Measurements from ENCODE around the gene MYCBPAP.
A peak's percentile ranks its signal among the peaks of the same experiment; 100 is the strongest.

MYCBPAP gene, protein sequence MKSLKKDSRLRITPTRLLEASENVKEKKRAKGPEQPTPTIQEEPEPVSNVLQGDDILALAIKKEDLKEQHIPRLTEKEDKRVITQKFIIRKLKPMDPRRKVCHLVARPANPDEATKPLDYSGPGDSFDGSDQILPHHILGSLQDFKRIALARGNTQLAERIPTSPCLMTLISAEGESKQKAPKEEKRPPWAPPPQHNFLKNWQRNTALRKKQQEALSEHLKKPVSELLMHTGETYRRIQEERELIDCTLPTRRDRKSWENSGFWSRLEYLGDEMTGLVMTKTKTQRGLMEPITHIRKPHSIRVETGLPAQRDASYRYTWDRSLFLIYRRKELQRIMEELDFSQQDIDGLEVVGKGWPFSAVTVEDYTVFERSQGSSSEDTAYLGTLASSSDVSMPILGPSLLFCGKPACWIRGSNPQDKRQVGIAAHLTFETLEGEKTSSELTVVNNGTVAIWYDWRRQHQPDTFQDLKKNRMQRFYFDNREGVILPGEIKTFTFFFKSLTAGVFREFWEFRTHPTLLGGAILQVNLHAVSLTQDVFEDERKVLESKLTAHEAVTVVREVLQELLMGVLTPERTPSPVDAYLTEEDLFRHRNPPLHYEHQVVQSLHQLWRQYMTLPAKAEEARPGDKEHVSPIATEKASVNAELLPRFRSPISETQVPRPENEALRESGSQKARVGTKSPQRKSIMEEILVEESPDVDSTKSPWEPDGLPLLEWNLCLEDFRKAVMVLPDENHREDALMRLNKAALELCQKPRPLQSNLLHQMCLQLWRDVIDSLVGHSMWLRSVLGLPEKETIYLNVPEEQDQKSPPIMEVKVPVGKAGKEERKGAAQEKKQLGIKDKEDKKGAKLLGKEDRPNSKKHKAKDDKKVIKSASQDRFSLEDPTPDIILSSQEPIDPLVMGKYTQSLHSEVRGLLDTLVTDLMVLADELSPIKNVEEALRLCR

DNA sequence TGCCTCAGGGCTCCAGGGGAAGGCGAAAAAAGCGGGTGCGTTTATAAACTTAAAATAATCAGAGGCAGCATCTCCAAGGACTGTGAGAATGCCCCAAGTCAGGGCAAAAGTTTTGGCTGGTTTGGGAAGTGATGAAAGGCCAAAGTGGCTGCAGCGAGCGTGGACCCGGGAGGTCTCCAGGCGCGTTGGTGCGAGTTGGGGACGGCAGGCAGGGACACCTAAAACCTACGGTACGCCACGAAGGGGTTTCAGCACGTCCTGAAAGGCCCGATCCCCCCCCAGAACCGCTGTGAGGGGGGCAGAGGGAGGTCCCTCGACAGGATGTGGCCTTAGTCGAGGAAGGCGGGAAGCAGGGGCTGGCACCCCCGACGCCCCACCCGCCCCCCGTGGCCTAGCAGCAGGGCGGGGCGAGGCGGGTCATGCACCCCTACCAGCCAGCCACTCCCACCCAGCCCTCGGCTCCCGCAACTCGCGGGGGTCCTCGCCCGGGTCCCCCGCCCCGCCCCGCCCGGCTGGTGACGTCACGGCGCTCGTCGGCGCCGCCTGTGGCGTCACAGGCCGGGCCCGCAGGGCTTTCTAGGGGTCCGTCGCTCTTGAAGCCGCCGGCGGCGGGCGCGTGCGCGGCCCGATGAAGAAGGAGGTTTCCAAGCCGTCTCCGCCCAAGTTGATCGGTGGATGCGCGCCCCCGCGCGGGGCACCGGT lies at the start of gene MYCBPAP:
Gene MYCBPAP, plus strand, starts transcription at position 569 of the 702 bp plus-strand sequence. CDS start 236 bp downstream, outside the sequence.
- peak; percentile 33 for DNase-seq

DNA sequence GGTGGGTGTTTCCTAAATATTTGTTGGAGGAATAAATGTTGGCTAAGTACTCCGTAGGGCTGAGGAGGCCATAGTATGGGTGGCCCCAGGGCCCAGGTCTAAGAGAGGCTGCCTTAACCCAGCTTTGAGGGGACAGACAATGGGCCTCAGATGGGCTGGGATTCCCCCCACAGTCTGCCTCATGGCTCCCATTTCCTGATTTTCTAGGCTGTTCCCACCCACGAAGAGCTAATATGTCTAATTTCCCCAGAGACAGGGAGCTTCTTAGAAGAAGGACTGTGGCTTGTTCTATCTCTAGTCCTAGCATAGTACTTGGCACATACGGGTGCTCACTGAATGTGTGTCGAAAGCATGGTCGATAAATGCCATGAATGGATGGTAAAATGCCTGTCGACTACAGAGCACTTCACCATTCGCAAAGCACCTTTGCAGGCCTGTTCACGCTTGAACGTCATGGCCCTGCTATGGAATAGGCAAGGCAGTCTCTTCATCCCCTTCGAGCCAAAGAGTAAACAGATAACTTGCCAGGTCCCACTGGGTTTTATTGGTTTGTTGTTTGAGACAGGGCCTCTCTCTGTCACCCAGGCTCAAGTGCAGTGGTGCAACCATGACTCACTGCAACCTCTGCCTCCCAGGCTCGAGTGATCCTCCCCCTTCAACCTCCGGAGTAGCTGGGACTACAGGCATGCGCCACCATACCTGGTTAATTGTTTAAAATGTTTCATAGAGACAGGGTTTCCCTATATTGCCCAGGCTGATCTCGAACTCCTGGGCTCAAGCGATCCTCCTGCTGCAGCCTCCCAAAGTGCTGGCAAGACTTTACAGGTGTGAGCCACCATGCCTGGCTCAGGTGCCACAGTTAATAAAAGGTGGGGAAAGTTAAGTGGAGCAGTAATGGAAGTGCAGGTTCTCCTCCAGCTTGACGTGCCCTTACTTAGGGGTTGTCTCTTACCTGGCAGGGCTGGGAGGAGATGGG lies 49.2 kb upstream of the MYCBPAP start:
- no peak for DNase-seq

DNA sequence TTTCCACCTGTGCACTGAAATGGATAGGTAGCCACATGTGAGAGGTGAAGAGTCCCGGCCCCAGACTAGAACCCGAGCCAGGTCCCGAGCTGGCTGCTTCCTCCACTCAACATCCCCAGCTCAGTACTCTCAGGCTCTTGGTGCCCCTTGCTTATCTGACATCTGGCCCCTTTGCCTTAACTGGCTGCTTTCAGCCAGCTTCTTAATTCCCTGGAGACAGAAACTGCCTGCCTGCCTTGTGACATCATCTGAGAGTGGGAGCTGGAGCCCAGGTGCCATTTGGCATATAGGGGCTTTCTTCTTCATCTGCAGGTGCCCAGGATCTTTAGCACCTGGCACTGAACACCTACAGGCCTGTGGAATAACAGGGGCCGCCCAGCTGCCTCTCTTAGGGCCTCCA lies 48.5 kb upstream of the MYCBPAP start:
- DNase-seq = no peak

DNA sequence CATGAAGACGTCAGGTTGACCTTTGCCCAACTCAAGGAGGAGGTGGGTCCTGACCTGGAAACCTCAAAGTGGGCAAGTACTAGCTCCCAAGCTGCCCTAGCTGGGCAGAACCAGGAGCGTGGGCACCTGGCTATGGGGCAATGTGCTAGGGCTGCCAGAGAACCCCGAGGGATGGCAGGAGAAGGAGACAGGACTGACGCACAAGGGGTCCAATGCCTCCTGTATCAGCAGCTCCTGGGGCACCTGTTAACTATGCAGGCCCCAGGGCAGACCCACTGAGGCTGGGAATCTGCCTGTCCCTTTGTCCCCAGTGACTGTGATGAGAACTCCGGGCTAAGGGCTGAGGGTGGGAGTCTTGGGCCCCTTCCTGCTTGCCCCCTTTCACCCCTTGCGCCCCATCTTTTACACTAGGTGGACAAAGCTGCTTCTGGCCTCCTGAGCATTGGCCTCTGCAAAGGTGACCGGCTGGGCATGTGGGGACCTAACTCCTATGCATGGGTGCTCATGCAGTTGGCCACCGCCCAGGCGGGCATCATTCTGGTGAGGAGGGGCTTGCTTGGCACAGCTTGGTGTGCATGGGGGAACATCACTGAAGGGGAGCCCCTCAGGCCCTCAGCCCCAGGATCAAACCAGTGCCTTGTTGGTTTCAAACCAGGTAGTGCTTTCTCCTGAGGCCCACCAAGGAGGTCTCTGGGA lies 47.3 kb upstream of the MYCBPAP start:
- DNase-seq = no peak

DNA sequence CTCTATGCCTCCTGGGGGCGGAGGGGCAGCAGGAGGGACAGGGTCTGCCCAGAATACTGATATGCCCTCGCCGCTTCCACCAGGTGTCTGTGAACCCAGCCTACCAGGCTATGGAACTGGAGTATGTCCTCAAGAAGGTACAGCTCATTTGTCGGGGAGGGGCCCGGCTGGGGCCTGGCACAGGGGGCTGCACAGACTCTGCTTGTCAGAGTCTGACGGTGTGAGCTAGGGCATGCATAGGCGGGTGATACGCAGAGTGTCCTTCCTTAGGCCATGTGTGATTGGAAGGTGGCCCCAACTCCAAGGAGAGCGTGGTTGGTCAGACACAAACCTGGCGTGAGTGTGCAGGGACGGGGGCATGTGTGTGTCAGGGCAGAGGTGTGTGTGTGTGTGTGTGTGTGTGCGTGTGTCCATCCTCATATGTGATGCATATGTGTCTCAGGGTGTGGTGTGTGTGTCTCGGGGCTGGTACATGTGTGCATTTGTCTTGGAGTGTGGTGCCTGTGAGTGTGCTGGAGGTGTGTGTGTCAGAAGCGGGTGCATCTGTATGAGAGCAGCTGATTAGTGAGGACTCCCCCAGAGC lies 46.6 kb upstream of the MYCBPAP start:
- DNase-seq = no peak

DNA sequence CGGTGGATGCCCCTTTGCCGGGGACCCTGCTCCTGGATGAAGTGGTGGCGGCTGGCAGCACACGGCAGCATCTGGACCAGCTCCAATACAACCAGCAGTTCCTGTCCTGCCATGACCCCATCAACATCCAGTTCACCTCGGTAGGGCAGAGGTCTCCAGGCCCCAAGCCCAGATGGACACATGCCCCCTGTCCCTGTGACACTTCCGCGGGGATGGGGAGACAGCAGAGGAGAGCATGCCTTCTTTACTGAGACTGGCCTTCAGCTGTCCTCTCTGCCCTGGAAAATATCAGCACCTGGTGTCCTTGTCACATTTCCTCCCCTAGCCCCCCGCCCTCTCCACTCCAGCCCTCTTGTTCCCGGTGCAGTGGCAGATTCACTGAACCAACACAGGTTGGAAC lies 45.8 kb upstream of the MYCBPAP start:
- no peak for DNase-seq

DNA sequence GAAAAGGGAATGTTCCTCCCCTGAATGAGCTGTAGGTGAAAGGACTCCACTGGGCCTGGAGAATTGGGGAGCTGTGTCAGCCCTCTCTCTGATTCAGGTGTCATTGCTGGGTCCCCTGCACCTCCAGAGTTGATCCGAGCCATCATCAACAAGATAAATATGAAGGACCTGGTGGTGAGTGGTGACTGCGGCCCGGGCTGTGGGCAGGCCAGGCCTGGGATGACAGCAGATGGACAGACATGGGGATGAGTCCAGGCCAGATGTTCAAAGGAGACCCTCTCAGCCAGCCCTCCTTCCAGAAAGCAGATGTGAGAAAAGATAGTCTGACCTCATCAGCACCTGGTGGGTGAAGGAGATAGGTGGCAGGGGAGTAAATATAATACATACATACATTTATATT lies 44.1 kb upstream of the MYCBPAP start:
- DNase-seq = no peak

DNA sequence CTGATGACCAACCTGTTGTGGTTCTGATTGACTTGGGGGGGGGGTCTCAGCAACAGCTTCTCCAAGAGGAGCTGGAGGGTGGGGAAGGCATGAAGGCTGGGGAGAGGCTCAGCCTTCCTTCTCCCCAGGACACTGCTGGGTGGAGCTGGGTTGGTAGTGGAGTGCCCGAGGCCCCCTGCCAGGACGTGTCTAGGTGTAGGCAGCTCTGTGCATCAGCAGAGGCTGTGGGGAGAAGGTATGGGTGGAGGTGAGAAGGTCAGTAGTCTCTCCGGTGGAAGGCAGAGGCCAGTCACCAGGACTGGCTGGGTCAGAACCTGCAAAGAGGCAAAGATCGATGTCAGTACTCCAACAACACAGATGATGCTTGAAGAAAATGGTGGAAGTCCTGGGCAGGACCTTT lies 43.5 kb upstream of the MYCBPAP start:
- no peak for DNase-seq

DNA sequence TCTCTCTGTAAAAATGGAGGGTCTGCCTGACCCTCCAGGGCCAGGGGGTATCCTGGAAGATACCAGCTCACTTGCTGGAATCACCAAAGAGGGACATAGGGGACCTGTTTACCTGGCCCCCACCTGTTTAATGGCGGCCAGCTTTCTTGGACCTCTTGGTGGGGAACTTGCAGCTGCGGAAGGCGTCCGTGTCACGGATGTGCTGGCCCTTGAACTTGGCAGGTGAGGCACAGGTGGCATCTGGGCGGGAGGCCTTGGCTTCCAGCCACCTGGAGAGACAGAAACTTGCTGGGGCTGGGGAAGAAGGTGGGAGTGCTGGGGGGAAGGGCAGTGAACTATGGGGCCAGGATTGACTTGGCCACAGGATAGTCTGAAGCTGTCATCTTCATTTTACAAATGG lies 43.1 kb upstream of the MYCBPAP start:
- DNase-seq = no peak

DNA sequence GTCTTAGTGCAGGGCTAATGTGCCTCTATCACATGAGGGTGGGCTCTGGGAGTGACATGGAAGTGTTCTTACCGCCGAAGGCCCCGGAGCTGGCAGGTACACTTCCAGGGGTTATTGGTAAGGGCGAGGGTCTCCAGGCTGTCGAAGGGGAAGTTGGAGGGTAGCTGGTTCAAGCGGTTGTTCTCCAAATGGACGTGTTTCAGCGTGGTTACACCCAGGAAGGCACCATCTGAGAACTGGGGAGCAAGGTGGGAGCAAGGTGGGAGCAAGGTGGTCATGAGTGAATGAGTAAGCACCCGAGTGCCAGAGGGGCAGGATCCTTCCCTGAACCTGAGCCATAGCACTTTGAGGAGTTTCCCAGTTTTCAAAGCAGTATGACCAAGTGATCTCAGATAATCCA lies 42.6 kb upstream of the MYCBPAP start:
- no peak for DNase-seq

DNA sequence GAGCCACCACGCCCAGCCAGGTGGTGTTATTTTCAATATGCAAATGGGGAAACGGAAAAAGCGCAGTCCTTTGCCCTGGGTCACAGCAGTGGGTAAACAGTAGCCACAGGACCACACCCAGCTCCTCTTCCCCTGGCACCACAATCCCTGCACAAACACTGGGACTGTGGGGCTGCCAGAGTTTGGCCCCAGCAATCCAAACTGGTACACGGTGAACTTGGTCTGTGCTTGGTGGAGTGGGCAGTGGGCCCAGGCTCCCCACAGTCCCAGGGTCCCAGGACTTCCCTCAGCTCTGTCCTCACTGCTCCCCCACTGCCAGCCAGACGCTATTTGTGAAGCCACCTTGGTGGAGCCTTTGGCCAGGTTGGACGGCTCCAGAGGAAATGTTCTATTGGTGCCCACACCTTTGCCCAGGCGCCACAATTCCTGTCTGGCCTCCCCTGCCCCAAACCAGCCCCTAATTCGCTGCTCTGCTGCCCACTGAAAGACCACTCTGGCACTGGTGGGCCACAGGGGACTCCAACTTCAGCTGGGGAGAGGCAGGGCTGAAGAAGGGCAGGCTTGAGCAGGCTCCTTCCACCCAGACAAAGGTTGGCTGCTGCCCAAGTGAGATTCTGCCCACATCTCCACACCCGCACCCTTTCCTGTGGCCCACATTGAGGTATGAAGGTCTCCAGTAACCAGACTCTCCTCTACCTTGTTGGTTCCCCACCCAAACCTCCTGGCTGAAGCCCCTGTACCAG lies 41.7 kb upstream of the MYCBPAP start:
- DNase-seq = no peak

DNA sequence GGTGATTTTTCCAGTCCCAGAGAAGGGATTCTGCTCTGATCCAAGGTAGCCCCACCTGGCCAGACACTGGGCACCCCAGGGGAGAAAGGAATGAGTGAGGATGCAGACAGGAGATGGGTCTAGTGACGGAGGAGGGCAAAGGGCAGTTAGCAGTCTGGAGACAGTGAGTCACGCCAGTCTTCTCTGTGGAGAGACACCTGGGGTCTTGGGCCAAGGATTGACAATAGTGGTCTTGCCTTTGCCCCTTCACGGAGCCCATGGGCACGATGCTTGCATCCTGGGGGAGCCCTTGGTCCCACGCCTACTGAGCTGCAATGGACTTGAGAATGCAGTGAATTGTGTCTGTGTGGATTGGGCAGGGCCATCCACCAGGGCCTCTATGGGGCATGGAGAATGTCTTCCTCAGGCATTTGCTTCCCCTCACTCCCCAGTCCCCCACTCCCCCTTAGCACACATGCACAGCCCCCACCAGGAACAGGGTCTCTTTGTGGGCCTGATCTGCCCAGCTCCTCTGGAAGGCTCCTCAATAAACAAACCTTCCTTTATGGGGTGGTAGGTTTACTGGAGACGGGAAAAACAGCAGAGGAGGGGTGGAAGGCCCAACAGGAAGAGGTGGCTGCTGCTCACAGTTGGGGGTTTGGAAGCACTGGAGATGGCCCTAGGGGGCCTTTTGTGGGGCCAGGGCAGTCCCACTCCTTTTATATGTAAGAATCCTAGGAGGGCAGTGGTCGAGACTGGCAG lies 41.0 kb upstream of the MYCBPAP start:
- DNase-seq = no peak

DNA sequence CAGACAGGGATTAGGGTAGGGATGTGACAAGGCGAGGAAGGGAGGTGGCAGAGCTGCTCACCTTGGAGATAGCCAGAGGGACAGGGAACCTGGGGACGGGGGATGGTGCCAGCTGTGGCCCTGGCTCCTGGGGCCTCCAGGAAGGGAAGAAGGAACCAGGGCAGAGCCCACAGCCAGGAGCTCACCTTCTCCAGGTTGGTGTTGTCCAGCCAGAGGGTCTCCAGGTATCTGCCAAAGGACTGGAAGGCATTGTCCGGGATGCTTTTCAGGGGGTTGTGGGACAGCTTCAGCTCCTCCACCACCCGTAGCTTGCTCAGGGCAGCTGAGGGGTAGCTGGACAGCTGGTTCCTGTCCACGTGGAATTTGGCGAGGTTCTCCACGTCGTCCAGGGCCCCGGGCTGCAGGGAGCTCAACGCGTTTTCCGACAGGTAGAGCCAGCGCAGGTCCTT lies 40.4 kb upstream of the MYCBPAP start:
- DNase-seq = no peak

DNA sequence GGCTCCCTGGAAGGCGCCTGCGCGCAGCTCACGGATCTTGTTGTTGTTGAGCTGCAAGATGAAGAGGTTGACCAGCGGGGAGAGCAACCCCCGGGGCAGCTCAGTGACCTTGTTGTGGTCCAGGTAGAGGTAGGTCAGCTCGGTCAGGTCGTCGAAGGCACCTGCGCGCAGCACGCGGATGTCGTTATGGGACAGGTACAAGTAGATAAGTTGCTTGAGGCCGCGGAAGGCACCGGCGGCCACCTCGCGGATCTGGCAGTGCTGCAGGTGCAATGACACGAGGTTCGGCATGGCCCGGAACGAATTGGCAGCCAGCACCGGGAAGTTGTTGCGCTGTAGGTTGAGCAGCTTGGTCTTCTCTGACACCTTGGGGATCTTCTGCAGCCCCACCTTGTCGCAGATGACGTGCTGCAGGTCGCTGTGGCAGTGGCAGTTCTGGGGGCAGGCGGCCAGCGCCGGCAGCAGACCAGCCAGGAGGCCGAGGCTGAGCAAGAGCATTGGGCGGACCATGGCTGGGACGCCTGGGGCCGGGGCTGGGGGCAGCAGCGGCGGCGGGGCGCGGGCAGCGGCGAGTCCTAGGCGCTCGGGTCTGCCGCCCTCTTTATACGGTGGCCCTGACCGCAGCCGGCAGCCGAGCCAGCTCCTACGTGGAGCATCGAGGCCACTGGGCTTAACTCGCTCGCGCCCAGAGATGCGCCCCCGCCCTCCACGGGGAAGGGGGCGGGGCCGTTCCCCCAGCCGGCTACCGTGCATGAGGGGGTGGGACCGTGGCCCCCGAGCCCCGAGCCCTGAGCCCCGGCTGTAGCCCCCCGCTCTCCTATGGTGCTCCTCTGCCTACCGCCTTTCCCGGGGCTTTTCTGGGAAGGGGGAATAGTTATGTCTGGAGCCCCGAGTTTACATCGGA lies 39.7 kb upstream of the MYCBPAP start, which contains the start of gene CHAD:
Gene CHAD, minus strand, starts transcription at position 577 of the 904 bp plus-strand sequence. Its CDS starts 67 bp downstream, at position 510.
- DNase-seq = no peak

DNA sequence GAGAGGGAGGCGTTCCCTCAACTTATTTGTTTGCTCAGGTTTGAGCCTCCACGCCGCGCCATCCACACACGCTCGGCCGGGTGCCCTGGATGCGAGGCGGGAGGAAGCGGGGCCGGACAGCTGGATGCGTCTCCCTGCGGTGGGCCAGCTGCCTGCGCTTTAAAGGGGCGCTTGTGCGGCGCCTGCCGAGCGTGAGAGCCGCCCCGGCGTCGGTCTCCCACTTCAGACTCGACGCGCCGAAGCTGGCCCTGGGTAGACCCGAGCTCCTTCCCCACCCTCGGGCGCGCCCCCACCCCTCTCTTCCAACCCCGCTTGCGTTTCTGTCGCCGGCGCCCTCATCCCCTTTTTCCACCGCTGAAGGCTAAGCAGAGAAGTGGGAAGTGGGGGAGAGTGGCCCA lies 39.0 kb upstream of the MYCBPAP start:
- no peak for DNase-seq

DNA sequence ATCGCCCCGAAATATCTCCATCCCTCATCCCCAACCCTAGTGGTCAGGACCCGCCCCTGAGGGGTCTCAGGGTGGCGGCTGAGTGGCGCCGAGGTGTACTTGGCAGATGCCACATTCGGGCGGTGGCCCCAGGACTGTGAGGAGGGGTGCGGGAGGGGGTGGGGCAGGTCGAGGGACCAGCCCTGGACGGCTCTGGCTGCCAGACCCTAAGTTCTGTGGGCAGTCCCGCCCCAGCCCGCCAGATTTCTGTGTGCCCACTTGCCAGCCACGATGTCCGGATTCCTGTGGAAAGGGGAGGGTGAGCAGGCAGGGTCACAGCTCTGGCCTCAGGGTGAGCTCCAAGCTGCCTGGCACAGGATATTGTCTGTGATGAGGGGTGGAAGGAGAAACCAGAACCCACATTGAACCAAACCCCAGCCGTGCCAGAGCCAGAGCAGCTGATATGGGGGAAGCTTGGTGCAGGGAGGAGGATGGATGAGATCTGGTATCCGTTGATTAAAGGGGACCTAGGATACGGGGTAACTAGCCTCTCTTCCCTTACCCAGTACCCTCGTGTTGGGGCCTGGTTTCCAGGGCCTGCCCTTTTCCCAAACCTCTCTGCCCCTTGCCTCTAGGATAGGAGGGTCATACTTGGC lies 38.5 kb upstream of the MYCBPAP start:
- no peak for DNase-seq

DNA sequence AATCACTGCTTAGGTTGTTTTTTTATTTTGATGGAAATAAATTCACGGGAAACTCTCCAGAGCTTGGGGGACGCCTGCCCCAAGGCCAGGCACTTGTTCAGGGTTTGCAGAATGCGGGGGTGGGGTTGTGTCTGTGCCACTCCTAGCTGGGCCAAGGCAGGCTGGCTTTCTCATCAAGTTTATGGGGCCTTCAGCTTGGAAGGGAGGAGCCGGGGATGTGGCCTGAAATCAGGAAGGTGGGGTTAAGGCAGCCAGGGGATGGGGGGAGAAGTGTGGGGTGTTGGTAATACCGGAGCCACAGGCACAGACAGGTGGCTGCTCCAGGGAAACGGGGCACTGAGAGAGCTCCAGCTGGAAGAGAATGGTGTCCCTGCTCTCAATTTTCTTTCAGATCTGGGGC lies 37.8 kb upstream of the MYCBPAP start:
- DNase-seq = no peak

All from GOT3 (cell line).